ENCODE measurements around the gene CCNJ. TPM values are rescaled to one million over a fixed set of nuclear protein-coding genes. Genes with fewer than 3 reads are reported as not detected.

The CCNJ gene
- total RNA-seq, 2 donors from 2014 or later: 24.4 to 25.7 TPM

GRCh38 chr10:96013956-96014355, 29.4 kb upstream of the CCNJ start:
- WGBS, 2 experiments (ENCODE audit: insufficient coverage in 1 of 2, insufficient read length in 1 of 2): 100% methylated on average over 1 to 2 of the region's 2 CpGs
- TF ChIP-seq CTCF (conservative IDR thresholded peaks at IDR 0.05): no peak

DNA sequence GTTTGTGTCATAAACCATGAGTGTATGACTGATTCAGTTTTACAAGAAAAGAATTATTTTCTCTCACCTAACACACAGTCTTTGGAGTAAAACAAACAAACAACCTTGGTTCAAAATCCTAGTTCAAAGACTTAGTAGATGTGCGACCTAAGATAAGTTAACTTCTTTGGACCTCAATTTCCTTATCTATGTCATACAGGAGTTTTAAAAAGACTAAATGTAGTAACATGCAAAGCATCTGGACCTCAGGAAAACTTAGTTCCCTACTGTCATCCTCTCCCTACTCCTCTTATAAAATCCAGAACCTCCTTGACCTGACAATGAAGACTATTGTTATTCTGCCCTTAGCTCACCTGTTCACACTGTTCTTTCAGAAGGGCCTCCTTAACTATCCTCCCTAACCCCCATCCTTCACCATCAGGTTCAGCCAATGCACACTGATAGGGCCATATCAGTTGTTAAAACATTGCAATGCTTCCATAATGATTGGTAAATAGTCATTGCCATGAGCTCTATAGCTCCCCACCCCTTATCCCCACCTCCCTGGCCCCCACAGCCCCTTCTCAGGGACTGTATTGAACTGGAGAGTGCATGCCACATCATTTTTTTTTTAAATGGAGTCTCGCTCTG, 28.8 kb upstream of the CCNJ start:
- Mint-ChIP-seq H3K9me3 (no peaks in the 10 kb centered on the region), H3K27me3 (ENCODE audit: insufficient read depth) (no peaks in the 10 kb centered on the region), H3K27ac (no peak overlapping the region), H3K4me3 (no peak overlapping the region), H3K4me1 (peaks cover 5% of the 10 kb centered on the region), H3K36me3 (ENCODE audit: low read depth) (no peaks in the 10 kb centered on the region)
- Histone ChIP-seq H3K9me3 (ENCODE audit: control insufficient read depth, low read length) (no peaks in the 10 kb centered on the region), H3K4me1 (ENCODE audit: control insufficient read depth, insufficient read depth, low read length) (no peaks in the 10 kb centered on the region), H3K4me3 (ENCODE audit: low read length) (no peak overlapping the region), H3K27ac (ENCODE audit: low read depth, low read length) (no peak overlapping the region), H3K27me3 (ENCODE audit: control insufficient read depth, insufficient read depth, low read length, poor library complexity, severe bottlenecking) (peaks cover 6% of the 10 kb centered on the region), H3K36me3 (ENCODE audit: control insufficient read depth, insufficient read depth, low read length) (no peaks in the 10 kb centered on the region), H3K9ac (ENCODE audit: extremely low read depth, low read length, poor library complexity, severe bottlenecking) (no peak overlapping the region)
- WGBS, 2 experiments (ENCODE audit: insufficient coverage in 1 of 2, insufficient read length in 1 of 2): 80 to 97% methylated on average over 1 to 2 of the region's 2 CpGs
- no peak for DNase-seq
- no peak for TF ChIP-seq CTCF (conservative IDR thresholded peaks at IDR 0.05)

More at GRCh38 chr10:96013956-96014355, 29.4 kb upstream of the CCNJ start:
- Mint-ChIP-seq H3K9me3 (no peaks in the 10 kb centered on the region), H3K4me1 (peaks cover 5% of the 10 kb centered on the region), H3K36me3 (ENCODE audit: low read depth) (no peaks in the 10 kb centered on the region), H3K4me3 (no peak overlapping the region), H3K27ac (no peak overlapping the region), H3K27me3 (ENCODE audit: insufficient read depth) (no peaks in the 10 kb centered on the region)
- H3K4me3 ChIP-seq (ENCODE audit: low read length): no peak overlapping the region
- no peak overlapping the region for H3K27ac ChIP-seq (ENCODE audit: low read depth, low read length)
- no peaks in the 10 kb centered on the region for H3K4me1 ChIP-seq (ENCODE audit: control insufficient read depth, insufficient read depth, low read length)
- H3K9me3 ChIP-seq (ENCODE audit: control insufficient read depth, low read length): no peaks in the 10 kb centered on the region
- no peak overlapping the region for H3K9ac ChIP-seq (ENCODE audit: extremely low read depth, low read length, poor library complexity, severe bottlenecking)
- no peak for DNase-seq
- H3K27me3 ChIP-seq (ENCODE audit: control insufficient read depth, insufficient read depth, low read length, poor library complexity, severe bottlenecking): peaks cover 6% of the 10 kb centered on the region
- no peaks in the 10 kb centered on the region for H3K36me3 ChIP-seq (ENCODE audit: control insufficient read depth, insufficient read depth, low read length)

GRCh38 chr10:96017191-96017687, 26.1 kb upstream of the CCNJ start:
- peaks cover 5% of the 10 kb centered on the region for H3K4me1 Mint-ChIP-seq
- Histone ChIP-seq H3K4me1 (ENCODE audit: control insufficient read depth, insufficient read depth, low read length) (no peaks in the 10 kb centered on the region), H3K27ac (ENCODE audit: low read depth, low read length) (no peak overlapping the region), H3K36me3 (ENCODE audit: control insufficient read depth, insufficient read depth, low read length) (no peaks in the 10 kb centered on the region), H3K9ac (ENCODE audit: extremely low read depth, low read length, poor library complexity, severe bottlenecking) (no peak overlapping the region), H3K9me3 (ENCODE audit: control insufficient read depth, low read length) (no peaks in the 10 kb centered on the region), H3K4me3 (ENCODE audit: low read length) (no peak overlapping the region), H3K27me3 (ENCODE audit: control insufficient read depth, insufficient read depth, low read length, poor library complexity, severe bottlenecking) (peaks cover 6% of the 10 kb centered on the region)
- H3K27ac Mint-ChIP-seq: no peak overlapping the region
- H3K27me3 Mint-ChIP-seq (ENCODE audit: insufficient read depth): peaks cover 6% of the 10 kb centered on the region
- WGBS, 2 experiments (ENCODE audit: insufficient coverage in 1 of 2, insufficient read length in 1 of 2): 23 to 39% methylated on average over 3 to 5 of the region's 5 CpGs
- H3K36me3 Mint-ChIP-seq (ENCODE audit: low read depth): no peaks in the 10 kb centered on the region
- peak; percentile 77 for DNase-seq
- H3K4me3 Mint-ChIP-seq: no peak overlapping the region
- TF ChIP-seq CTCF (conservative IDR thresholded peaks at IDR 0.05): peak; percentile 87
- H3K9me3 Mint-ChIP-seq: no peaks in the 10 kb centered on the region

Measured in endodermal cell (in vitro differentiated cells).